ENCODE measurements around the gene ARPC4. TPM values are rescaled to one million over a fixed set of nuclear protein-coding genes. Genes with fewer than 3 reads are reported as not detected.

Gene ARPC4
- total and polyA plus RNA-seq, 2 donors (not counting 1 experiment from before 2014, with no cell fraction given), result 174 to 307 TPM

DNA sequence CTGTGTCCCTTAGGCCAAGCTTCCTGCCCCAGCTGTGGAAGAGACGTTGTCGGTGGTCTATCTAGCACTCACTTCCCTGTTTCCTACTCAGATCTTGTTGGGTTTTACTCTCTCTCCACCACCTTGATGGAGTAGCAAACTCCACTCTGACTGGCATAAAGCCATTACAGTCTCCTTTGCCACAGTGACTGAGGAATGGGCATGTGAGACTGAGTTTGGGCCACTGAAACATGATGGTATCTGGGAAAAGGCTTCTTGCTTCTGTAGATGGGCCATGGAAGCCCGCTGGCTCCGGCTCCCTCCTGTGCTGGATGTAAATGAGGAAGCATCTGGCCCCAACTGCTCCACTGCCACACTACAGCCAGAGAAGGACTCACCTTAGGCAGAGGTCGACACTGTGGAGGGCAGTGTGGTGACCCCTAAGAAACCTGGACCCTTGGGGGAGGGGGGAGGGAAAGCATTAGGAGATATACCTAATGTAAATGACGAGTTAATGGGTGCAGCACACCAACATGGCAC lies 13.7 kb upstream of the ARPC4 start:
- Histone ChIP-seq H3K4me2 (ENCODE audit: extremely low read depth, insufficient read depth, low read length) (no peak overlapping the region), H4K20me1 (ENCODE audit: control insufficient read depth, extremely low read depth, insufficient read depth, low read length) (no peaks in the 10 kb centered on the region), H3K9ac (ENCODE audit: insufficient read depth, low read length) (no peak overlapping the region), H3K36me3 (ENCODE audit: control insufficient read depth, insufficient read depth, low read length) (peaks cover 11% of the 10 kb centered on the region), H3K27ac (ENCODE audit: insufficient read depth, low read length) (no peak overlapping the region), H3K27me3 (ENCODE audit: control insufficient read depth, insufficient read depth, low read length) (no peaks in the 10 kb centered on the region), H3K4me1 (ENCODE audit: control insufficient read depth, extremely low read depth, insufficient read depth, low read length) (peaks cover 2% of the 10 kb centered on the region), H3K4me3 (replicated peaks in 1 of 4; ENCODE audit: control extremely low read depth in 1 of 4, insufficient read depth in 1 of 4, low read depth in 3 of 4, low read length in 4 of 4) (no peak overlapping the region), H2AFZ (ENCODE audit: low read length) (no peak overlapping the region), H3K79me2 (ENCODE audit: control insufficient read depth, insufficient read depth, low read length) (no peaks in the 10 kb centered on the region), H3K9me3 (ENCODE audit: control insufficient read depth, insufficient read depth, low read depth, low read length) (no peaks in the 10 kb centered on the region)
- no peak for TF ChIP-seq EZH2 (IDR thresholded peaks at IDR 0.05; ENCODE audit: low read length, missing control alignments)
- TF ChIP-seq, protein P1, sequence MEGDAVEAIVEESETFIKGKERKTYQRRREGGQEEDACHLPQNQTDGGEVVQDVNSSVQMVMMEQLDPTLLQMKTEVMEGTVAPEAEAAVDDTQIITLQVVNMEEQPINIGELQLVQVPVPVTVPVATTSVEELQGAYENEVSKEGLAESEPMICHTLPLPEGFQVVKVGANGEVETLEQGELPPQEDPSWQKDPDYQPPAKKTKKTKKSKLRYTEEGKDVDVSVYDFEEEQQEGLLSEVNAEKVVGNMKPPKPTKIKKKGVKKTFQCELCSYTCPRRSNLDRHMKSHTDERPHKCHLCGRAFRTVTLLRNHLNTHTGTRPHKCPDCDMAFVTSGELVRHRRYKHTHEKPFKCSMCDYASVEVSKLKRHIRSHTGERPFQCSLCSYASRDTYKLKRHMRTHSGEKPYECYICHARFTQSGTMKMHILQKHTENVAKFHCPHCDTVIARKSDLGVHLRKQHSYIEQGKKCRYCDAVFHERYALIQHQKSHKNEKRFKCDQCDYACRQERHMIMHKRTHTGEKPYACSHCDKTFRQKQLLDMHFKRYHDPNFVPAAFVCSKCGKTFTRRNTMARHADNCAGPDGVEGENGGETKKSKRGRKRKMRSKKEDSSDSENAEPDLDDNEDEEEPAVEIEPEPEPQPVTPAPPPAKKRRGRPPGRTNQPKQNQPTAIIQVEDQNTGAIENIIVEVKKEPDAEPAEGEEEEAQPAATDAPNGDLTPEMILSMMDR (conservative IDR thresholded peaks at IDR 0.05 in 1 of 2, IDR thresholded peaks at IDR 0.05 in 1 of 2; ENCODE audit: low read depth in 1 of 2, low read length in 2 of 2), result no peak
- DNase-seq (ENCODE audit: low read depth in 2 of 2), result no peak

DNA sequence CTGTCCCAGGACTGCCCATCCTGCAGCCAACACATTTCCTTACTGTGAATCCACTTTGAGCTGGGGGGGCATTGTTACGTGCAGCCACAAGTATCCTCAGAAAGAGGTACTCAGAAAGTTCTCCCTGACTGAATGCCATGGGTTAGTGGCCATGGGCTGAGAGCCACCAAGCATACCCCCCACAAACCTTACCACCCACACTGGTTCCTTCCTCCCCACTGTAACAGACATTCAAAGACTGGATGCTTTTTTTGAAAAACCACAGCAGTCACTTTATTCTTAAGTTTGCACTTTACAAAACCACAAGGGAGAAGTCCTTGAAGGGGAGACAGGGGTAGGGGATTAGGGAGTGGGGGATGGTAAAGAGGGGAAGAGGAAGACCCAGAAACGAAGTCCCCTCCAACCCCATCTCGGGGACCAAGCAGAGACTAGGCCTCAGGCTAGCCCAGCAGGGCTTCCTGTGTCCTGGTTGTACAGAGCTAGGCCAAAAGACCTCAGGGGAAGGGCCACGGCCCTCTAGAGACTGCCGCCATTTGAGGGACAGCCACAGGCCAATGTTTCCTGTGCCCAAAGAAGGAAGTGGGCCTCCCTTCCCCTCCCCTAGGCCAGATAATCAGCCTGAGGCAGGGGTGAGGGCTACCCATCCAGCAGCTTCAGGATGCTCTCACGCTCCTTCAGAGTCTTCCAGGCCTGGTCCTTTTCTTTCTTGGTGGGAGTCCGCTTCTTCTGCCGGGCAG lies 13.0 kb upstream of the ARPC4 start:
- H3K36me3 ChIP-seq (ENCODE audit: control insufficient read depth, insufficient read depth, low read length), result peaks cover 11% of the 10 kb centered on the region
- no peaks in the 10 kb centered on the region for H4K20me1 ChIP-seq (ENCODE audit: control insufficient read depth, extremely low read depth, insufficient read depth, low read length)

DNA sequence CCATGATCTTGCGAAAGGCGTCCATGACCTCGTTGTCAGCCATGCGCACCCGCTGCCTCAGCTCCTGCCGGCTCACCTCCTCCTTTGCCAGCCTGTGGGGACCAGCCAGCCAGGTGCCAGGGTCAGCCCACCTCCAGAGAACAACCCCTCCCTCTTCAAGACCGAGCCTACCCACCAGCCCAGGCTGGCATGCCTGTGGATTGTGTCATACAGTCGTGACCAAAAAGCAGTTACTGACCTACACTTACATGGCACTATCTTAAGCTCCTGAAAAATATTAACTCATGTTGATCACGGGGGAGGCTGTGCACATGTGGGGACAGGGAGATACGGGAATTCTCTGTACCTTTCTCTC lies 12.4 kb upstream of the ARPC4 start:
- no peak for TF ChIP-seq EZH2 (IDR thresholded peaks at IDR 0.05; ENCODE audit: low read length, missing control alignments)
- TF ChIP-seq, protein P1 (conservative IDR thresholded peaks at IDR 0.05 in 1 of 2, IDR thresholded peaks at IDR 0.05 in 1 of 2; ENCODE audit: low read depth in 1 of 2, low read length in 2 of 2), result no peak
- no peak overlapping the region for H2AFZ ChIP-seq (ENCODE audit: low read length)
- no peak overlapping the region for H3K9ac ChIP-seq (ENCODE audit: insufficient read depth, low read length)
- peaks cover 11% of the 10 kb centered on the region for H3K36me3 ChIP-seq (ENCODE audit: control insufficient read depth, insufficient read depth, low read length)
- no peak overlapping the region for H3K4me2 ChIP-seq (ENCODE audit: extremely low read depth, insufficient read depth, low read length)
- no peak overlapping the region for H3K27ac ChIP-seq (ENCODE audit: insufficient read depth, low read length)
- no peak overlapping the region for H3K4me3 ChIP-seq (replicated peaks in 1 of 4; ENCODE audit: control extremely low read depth in 1 of 4, insufficient read depth in 1 of 4, low read depth in 3 of 4, low read length in 4 of 4)
- DNase-seq (ENCODE audit: low read depth in 2 of 2), result no peak
- H3K4me1 ChIP-seq (ENCODE audit: control insufficient read depth, extremely low read depth, insufficient read depth, low read length), result peaks cover 2% of the 10 kb centered on the region
- no peaks in the 10 kb centered on the region for H3K79me2 ChIP-seq (ENCODE audit: control insufficient read depth, insufficient read depth, low read length)
- H3K27me3 ChIP-seq (ENCODE audit: control insufficient read depth, insufficient read depth, low read length), result no peaks in the 10 kb centered on the region
- no peaks in the 10 kb centered on the region for H4K20me1 ChIP-seq (ENCODE audit: control insufficient read depth, extremely low read depth, insufficient read depth, low read length)
- H3K9me3 ChIP-seq (ENCODE audit: control insufficient read depth, insufficient read depth, low read depth, low read length), result no peaks in the 10 kb centered on the region

More for the DNA sequence above, 13.0 kb upstream of the ARPC4 start:
- Histone ChIP-seq H3K27ac (ENCODE audit: insufficient read depth, low read length) (no peak overlapping the region), H3K79me2 (ENCODE audit: control insufficient read depth, insufficient read depth, low read length) (no peaks in the 10 kb centered on the region), H3K9ac (ENCODE audit: insufficient read depth, low read length) (no peak overlapping the region), H3K4me1 (ENCODE audit: control insufficient read depth, extremely low read depth, insufficient read depth, low read length) (peaks cover 2% of the 10 kb centered on the region), H2AFZ (ENCODE audit: low read length) (no peak overlapping the region), H3K4me3 (replicated peaks in 1 of 4; ENCODE audit: control extremely low read depth in 1 of 4, insufficient read depth in 1 of 4, low read depth in 3 of 4, low read length in 4 of 4) (no peak overlapping the region), H3K4me2 (ENCODE audit: extremely low read depth, insufficient read depth, low read length) (no peak overlapping the region), H3K27me3 (ENCODE audit: control insufficient read depth, insufficient read depth, low read length) (no peaks in the 10 kb centered on the region), H3K9me3 (ENCODE audit: control insufficient read depth, insufficient read depth, low read depth, low read length) (no peaks in the 10 kb centered on the region)
- DNase-seq (ENCODE audit: low read depth in 2 of 2), result no peak
- TF ChIP-seq, protein P1 (conservative IDR thresholded peaks at IDR 0.05 in 1 of 2, IDR thresholded peaks at IDR 0.05 in 1 of 2; ENCODE audit: low read depth in 1 of 2, low read length in 2 of 2), result no peak
- TF ChIP-seq EZH2 (IDR thresholded peaks at IDR 0.05; ENCODE audit: low read length, missing control alignments), result no peak

Data from fibroblast of lung (primary cell).